Coronary artery (tissue), 2 donors: ENCODE results near the gene LCE6A.

Experiments
- DNase-seq: peaks from one replicate; pipeline ENCODE4 v3.0.0-alpha.2; 2017; ENCODE audit warnings: low spot score
- H3K27ac ChIP-seq, 2 donors: fragments of 200-600 bp; sonication (generic); one replicate each; pipeline ENCODE4 v1.5.1; 2016 to 2019
- H3K4me3 ChIP-seq: fragments of 200-600 bp; sonication (generic); 2 replicates; pipeline ENCODE4 v1.5.1; 2016; ENCODE audit warnings: mild to moderate bottlenecking, moderate library complexity
- CTCF ChIP-seq: fragments of 200-600 bp; sonication (generic); IDR thresholded peaks from one replicate; pipeline ENCODE4 v1.5.1; 2019; ENCODE audit warnings: antibody characterized with exemption

LCE6A gene

GRCh38 chr1:152842556-152842955, at the start of gene LCE6A:
TSS of gene LCE6A (plus strand) at chr1:152842856. CDS start at chr1:152843521, 665 bp downstream.
- H3K4me3 ChIP-seq = no peak within 1 kb of the TSS

GRCh38 chr1:152795686-152796085, 47.0 kb upstream of the LCE6A start:
- Histone ChIP-seq H3K4me3 (no peak overlapping the region), H3K27ac (no peak overlapping the region)
- no peak for TF ChIP-seq CTCF
- no peak for DNase-seq

More at GRCh38 chr1:152842556-152842955, at the start of gene LCE6A:
- no peak within 1 kb of the TSS for H3K27ac ChIP-seq
- no peak for TF ChIP-seq CTCF
- DNase-seq = no peak

GRCh38 chr1:152796421-152796820, 46.2 kb upstream of the LCE6A start, which contains the start of gene LCE1D:
TSS of gene LCE1D (plus strand) at chr1:152796721. CDS start at chr1:152797795, 1,074 bp downstream.
- no peak within 1 kb of the TSS for H3K27ac ChIP-seq
- no peak within 1 kb of the TSS for H3K4me3 ChIP-seq
- DNase-seq = no peak
- no peak for TF ChIP-seq CTCF

GRCh38 chr1:152801333-152801732, 41.3 kb upstream of the LCE6A start:
- H3K4me3 ChIP-seq = no peak overlapping the region
- H3K27ac ChIP-seq = no peak overlapping the region
- no peak for TF ChIP-seq CTCF
- DNase-seq = no peak

- H3K4me3 ChIP-seq = no peak within 1 kb of the TSS
- no peak for DNase-seq
- no peak within 1 kb of the TSS for H3K27ac ChIP-seq
- no peak for TF ChIP-seq CTCF
Measured at GRCh38 chr1:152806576-152806975, 36.1 kb upstream of the LCE6A start, which contains the start of gene LCE1C. TSS of gene LCE1C (minus strand) at chr1:152806651. CDS start at chr1:152805478, 1,173 bp downstream.

GRCh38 chr1:152811050-152811449, 31.6 kb upstream of the LCE6A start:
- no peak overlapping the region for H3K27ac ChIP-seq
- H3K4me3 ChIP-seq = no peak overlapping the region
- DNase-seq = no peak
- TF ChIP-seq CTCF = no peak

- DNase-seq = no peak
- Histone ChIP-seq H3K27ac (no peak within 1 kb of the TSS), H3K4me3 (no peak within 1 kb of the TSS)
- no peak for TF ChIP-seq CTCF
Measured at GRCh38 chr1:152811671-152812070, 31.0 kb upstream of the LCE6A start, which contains the start of gene LCE1B. TSS of gene LCE1B (plus strand) at chr1:152811971. CDS start at chr1:152812447, 476 bp downstream.
